GM19397 (cell line): ENCODE measurements around the gene CPA1.

Source experiments
- ATAC-seq: cut with Tn5 transposase; IDR thresholded peaks from one replicate; pipeline ENCODE4 v1.9.1; 2021; ENCODE audit warnings: mild to moderate bottlenecking, moderate library complexity; ENCODE audit not compliant: unreplicated experiment

Gene CPA1

GRCh38 chr7:130423501-130424037 is 43.3 kb downstream of the CPA1 start:
- ATAC-seq, result no peak

GRCh38 chr7:130425796-130426195 is 45.5 kb downstream of the CPA1 start:
- ATAC-seq, result no peak

GRCh38 chr7:130426564-130426963 is 46.3 kb downstream of the CPA1 start:
- ATAC-seq, result no peak

GRCh38 chr7:130429019-130429418 is 48.7 kb downstream of the CPA1 start:
- no peak for ATAC-seq

GRCh38 chr7:130430115-130430514 is 49.8 kb downstream of the CPA1 start:
- ATAC-seq, result no peak

- ATAC-seq, result no peak
These were observed 50.8 kb downstream of the CPA1 start for GRCh38 chr7:130430841-130431666.

- ATAC-seq, result no peak
These were observed 52.6 kb downstream of the CPA1 start for GRCh38 chr7:130432886-130433285.

- ATAC-seq, result no peak
These were observed 53.0 kb downstream of the CPA1 start for GRCh38 chr7:130433301-130433700.

GRCh38 chr7:130435311-130435854 is 55.1 kb downstream of the CPA1 start:
- ATAC-seq, result no peak

GRCh38 chr7:130436253-130436652 is 56.0 kb downstream of the CPA1 start:
- no peak for ATAC-seq
